Liver (tissue), 3 donors: ENCODE data around the gene SCG3.

Experiments
- GABPA ChIP-seq, 2 donors: IDR thresholded peaks in 1 of 2; conservative IDR thresholded peaks in 1 of 2; 2 replicates each; pipeline ENCODE4 v1.6.1; 2016; ENCODE audit warnings: antibody characterized with exemption in 2 of 2, mild to moderate bottlenecking in 1 of 2, moderate library complexity in 1 of 2
- HNF4G ChIP-seq: IDR thresholded peaks from 2 replicates; pipeline ENCODE4 v1.6.1; 2016; ENCODE audit warnings: antibody characterized with exemption
- NR2F2 ChIP-seq: IDR thresholded peaks from 2 replicates; pipeline ENCODE4 v1.6.1; 2016; ENCODE audit warnings: antibody characterized with exemption
- RAD21 ChIP-seq, 2 donors: IDR thresholded peaks; 2 replicates each; pipeline ENCODE4 v1.6.1; 2016; ENCODE audit warnings: antibody characterized with exemption in 2 of 2, mild to moderate bottlenecking in 2 of 2
- TAF1 ChIP-seq: conservative IDR thresholded peaks from 2 replicates; pipeline ENCODE4 v1.6.1; 2016; ENCODE audit warnings: antibody characterized with exemption, mild to moderate bottlenecking
- TF ChIP-seq, protein P1 (sequence below): fragments of 150-350 bp; IDR thresholded peaks from 2 replicates; pipeline ENCODE4 v1.5.1; 2017; ENCODE audit warnings: improper control_type of control experiment, low read depth, low read length; ENCODE audit not compliant: missing input control
- TF ChIP-seq, protein P2 (sequence below): IDR thresholded peaks from 2 replicates; pipeline ENCODE4 v1.6.1; 2016; ENCODE audit warnings: antibody characterized with exemption, mild to moderate bottlenecking
- donor health status: healthy.
- donor health status: healthy.

DNA sequence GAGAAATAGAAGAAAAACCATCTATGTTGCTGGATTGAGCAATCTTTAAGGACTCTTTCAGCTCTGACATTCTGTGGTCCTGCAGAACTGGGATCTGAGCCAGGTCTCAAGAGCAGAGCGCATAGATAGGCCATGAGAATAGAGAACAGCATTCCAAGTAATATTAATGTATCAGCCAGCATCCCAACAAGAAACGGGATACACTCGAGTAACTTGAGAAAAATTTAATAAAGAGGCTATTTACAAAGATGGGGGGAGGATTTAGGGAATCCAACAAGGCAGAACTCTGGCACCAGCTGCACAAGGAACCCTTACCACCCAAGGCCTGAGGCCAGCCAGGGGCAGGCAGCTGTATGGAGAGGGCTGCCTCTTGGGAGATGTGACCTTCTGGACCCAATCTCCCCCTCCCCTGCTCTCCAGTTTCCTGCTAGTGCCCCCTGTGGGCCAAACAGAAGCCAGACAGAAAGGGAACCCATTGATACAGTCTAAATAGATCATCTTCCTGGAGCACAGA lies 78.3 kb downstream of the SCG3 start:
- TF ChIP-seq, protein P1, sequence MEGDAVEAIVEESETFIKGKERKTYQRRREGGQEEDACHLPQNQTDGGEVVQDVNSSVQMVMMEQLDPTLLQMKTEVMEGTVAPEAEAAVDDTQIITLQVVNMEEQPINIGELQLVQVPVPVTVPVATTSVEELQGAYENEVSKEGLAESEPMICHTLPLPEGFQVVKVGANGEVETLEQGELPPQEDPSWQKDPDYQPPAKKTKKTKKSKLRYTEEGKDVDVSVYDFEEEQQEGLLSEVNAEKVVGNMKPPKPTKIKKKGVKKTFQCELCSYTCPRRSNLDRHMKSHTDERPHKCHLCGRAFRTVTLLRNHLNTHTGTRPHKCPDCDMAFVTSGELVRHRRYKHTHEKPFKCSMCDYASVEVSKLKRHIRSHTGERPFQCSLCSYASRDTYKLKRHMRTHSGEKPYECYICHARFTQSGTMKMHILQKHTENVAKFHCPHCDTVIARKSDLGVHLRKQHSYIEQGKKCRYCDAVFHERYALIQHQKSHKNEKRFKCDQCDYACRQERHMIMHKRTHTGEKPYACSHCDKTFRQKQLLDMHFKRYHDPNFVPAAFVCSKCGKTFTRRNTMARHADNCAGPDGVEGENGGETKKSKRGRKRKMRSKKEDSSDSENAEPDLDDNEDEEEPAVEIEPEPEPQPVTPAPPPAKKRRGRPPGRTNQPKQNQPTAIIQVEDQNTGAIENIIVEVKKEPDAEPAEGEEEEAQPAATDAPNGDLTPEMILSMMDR = no peak
- TF ChIP-seq RAD21 (IDR thresholded peaks at IDR 0.05) = peak in 1 of 2 donors; percentile 32
- TF ChIP-seq HNF4G = no peak
- no peak for TF ChIP-seq NR2F2
- no peak for TF ChIP-seq TAF1
- no peak for TF ChIP-seq GABPA (IDR thresholded peaks at IDR 0.05 in 1 of 2, conservative IDR thresholded peaks at IDR 0.05 in 1 of 2)
- TF ChIP-seq, protein P2, sequence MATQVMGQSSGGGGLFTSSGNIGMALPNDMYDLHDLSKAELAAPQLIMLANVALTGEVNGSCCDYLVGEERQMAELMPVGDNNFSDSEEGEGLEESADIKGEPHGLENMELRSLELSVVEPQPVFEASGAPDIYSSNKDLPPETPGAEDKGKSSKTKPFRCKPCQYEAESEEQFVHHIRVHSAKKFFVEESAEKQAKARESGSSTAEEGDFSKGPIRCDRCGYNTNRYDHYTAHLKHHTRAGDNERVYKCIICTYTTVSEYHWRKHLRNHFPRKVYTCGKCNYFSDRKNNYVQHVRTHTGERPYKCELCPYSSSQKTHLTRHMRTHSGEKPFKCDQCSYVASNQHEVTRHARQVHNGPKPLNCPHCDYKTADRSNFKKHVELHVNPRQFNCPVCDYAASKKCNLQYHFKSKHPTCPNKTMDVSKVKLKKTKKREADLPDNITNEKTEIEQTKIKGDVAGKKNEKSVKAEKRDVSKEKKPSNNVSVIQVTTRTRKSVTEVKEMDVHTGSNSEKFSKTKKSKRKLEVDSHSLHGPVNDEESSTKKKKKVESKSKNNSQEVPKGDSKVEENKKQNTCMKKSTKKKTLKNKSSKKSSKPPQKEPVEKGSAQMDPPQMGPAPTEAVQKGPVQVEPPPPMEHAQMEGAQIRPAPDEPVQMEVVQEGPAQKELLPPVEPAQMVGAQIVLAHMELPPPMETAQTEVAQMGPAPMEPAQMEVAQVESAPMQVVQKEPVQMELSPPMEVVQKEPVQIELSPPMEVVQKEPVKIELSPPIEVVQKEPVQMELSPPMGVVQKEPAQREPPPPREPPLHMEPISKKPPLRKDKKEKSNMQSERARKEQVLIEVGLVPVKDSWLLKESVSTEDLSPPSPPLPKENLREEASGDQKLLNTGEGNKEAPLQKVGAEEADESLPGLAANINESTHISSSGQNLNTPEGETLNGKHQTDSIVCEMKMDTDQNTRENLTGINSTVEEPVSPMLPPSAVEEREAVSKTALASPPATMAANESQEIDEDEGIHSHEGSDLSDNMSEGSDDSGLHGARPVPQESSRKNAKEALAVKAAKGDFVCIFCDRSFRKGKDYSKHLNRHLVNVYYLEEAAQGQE = no peak
